CD4-positive, alpha-beta T cell treated with Interleukin-10 for 1 hour (primary cell): ENCODE data around the gene SPRYD4.
A peak's percentile ranks its signal among the peaks of the same experiment; 100 is the strongest.

Experiments
- DNase-seq: peaks from one replicate; pipeline ENCODE4 v3.0.0-alpha.2; 2020

SPRYD4 gene

DNA sequence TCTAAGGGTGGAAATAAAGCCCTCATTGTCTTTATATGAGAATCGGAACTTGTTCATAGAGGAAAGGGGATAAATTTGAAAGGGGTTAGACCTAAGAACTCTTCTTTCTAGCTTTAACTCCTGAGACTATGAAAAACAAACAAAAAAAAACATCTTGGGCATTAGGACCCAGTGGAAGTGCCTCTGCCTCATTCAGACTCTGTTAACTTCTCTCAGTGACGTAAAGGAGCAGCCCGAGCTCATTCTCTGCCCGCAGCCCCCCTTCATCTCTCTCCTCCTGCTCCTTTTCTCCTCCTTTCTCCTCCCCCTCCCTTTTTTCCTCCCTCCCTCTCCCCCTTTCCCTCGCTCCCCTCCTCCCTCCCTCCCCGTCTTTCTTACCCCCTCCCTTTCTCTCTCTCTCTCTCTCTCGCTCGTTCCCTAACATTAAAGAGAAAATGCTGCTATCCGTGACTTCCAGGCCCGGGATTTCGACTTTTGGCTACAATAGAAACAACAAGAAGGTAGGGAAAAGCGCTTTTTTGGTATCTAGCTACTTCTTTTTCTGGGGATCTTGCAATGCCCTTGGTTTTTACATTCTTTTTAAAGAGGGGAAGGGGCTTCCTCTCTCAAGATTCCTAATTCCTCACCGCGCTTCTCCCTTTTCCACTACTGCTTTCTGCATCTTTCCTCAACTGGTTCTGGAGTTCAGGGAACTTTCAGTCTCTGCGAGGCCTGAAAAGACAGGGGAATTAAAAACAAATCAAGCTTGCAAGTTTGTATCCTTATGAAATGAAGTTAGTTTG lies 53.4 kb downstream of the SPRYD4 start, which contains the start of gene RBMS2:
RBMS2 (plus strand) TSS at position 231 of the 782 bp plus-strand sequence; CDS start at position 435, 204 bp downstream.
- peak; percentile 40 for DNase-seq

DNA sequence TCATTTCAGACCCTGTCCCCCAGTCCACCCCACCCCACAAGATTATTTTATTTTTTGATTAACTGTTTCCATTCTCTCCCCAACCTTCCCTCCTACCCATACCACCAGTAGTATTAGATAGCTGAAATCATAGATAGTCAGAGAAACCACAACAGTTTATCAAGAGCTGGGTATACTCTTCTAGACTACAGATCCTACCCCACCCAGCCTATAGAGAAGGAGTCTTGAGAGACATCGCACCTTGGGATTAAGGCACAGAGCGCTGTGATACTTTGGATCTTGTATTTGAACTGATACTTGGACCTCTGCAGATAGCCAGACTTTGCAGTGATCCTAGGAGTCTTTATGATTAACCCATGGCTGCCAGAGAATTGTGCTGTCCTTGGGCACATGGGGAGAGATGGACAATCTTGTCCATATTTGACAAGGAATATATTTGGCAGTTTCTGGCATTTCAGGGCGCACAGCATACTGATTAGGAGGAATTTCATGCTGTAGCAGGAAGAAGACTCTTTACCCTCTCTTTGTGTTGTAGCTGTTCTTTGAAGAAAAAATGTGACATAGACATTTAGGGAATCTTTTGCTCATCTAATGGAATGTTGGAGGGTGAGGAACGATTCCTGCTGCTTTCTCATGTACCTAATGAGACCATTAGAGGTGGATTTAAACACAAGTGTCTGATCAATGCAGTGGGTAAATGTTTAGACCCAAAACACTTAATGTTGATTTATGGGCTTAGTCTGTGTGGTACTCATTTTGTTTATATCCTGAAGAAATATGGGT lies 54.2 kb downstream of the SPRYD4 start:
- DNase-seq, result no peak

DNA sequence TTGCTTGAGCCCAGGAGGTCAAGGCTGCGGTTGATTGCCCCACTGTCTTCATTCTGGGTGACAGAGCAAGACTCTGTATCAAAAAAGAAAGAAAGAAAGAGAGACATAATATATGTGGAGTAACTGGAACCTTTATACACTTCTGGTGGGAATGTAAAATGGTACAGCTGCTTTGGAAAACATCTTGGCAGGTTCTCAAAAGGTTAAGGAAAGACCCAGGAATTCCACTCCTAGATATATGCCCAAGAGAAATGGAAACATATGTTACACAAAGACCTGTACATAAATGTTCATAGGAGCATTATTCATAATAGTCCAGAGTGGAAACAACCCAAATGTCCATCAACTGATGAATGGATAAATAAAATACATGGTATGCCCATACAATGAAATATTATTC lies 60.5 kb downstream of the SPRYD4 start:
- no peak for DNase-seq
